IMR-90 (cell line): Measurements from ENCODE around the gene PHOX2A.

Experiments
- POLR2A ChIP-seq: IDR thresholded peaks from 2 replicates; pipeline ENCODE4 v1.6.1; 2012; ENCODE audit warnings: mild to moderate bottlenecking, low read depth, low read length
- RCOR1 ChIP-seq: IDR thresholded peaks from 2 replicates; pipeline ENCODE4 v1.6.1; 2012; ENCODE audit warnings: mild to moderate bottlenecking, low read length, improper control_type of control experiment; ENCODE audit not compliant: insufficient replicate concordance
- TF ChIP-seq, protein P1 (sequence below): conservative IDR thresholded peaks from 2 replicates; pipeline ENCODE4 v1.5.1; 2012; ENCODE audit warnings: mild to moderate bottlenecking, low read depth, low read length, improper control_type of control experiment

DNA sequence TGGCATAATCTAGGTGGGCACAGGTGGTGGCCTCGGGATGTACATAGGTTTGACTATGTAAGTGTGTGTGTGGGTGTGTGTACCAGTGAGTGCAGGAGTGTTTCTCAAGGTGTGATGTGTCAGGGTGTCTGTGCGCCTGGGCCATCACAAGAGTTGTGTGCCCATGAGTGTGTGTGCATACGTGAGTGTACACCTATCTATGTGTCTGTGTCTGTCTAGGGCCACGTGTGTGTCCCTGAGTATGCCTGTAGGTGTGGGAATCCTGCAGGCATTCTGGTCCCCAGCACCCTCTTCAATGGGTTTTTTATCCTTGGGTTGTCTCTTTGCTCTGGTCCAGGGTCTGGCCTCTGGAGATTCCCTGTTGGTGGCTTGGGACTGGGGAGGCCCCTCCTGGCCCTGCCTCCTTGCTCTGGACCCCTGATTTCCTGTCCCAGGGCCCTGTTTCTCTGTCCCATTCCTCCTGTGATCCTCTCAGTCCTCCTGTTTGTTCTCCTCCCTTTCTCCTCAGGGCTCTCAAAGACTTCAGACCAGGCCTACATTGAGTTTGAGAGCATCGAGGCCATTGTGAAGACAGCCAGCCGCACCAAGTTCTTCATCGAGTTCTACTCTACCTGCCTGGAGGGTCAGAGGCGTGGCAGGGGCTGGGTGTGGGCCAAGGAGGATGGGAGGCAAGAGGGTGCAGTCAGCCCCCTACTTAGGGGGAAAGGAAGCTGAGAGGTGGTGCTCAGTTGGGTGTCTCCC is 10.0 kb downstream of the PHOX2A start:
- TF ChIP-seq, protein P1, sequence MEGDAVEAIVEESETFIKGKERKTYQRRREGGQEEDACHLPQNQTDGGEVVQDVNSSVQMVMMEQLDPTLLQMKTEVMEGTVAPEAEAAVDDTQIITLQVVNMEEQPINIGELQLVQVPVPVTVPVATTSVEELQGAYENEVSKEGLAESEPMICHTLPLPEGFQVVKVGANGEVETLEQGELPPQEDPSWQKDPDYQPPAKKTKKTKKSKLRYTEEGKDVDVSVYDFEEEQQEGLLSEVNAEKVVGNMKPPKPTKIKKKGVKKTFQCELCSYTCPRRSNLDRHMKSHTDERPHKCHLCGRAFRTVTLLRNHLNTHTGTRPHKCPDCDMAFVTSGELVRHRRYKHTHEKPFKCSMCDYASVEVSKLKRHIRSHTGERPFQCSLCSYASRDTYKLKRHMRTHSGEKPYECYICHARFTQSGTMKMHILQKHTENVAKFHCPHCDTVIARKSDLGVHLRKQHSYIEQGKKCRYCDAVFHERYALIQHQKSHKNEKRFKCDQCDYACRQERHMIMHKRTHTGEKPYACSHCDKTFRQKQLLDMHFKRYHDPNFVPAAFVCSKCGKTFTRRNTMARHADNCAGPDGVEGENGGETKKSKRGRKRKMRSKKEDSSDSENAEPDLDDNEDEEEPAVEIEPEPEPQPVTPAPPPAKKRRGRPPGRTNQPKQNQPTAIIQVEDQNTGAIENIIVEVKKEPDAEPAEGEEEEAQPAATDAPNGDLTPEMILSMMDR: no peak
- TF ChIP-seq POLR2A (no peak), RCOR1 (no peak)
